AG10803 (cell line): ENCODE data around the gene RAI1.

Experiments used
- DNase-seq: peaks from one replicate; pipeline ENCODE4 v3.0.0; 2010; ENCODE audit warnings: low read depth
- H3K4me3 ChIP-seq: 2 replicates; pipeline ENCODE4 v1.5.1; 2011; ENCODE audit warnings: mild to moderate bottlenecking, low read length, control low read depth
- TF ChIP-seq, protein P1 (sequence below): conservative IDR thresholded peaks from 2 replicates; pipeline ENCODE4 v1.5.1; 2011; ENCODE audit warnings: mild to moderate bottlenecking, low read length, control low read depth, inconsistent platforms

RAI1 gene

DNA sequence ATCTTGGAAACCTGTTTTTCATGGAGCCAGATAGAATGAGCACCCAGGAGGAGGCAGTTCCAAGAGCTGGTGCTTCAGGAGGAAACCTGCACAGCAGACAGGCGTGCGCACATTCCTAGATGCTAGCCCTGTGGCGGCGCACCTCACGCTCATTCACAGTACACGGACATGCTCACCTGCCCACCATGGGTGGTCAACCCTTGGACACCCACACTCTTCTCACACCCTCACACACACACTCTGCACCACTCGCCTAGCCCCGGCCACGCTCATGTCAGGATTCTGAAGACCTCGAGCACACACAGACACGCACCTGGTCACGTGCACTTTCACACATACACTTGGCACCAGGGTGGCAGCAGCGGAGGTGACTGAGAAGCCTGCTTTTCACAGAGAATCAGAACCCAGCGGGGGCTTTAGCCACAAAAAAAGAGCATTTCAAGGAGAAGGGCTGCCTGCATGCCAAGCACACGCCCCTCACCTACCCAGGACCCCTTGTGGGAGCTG, 28.6 kb downstream of the RAI1 start:
- TF ChIP-seq, protein P1, sequence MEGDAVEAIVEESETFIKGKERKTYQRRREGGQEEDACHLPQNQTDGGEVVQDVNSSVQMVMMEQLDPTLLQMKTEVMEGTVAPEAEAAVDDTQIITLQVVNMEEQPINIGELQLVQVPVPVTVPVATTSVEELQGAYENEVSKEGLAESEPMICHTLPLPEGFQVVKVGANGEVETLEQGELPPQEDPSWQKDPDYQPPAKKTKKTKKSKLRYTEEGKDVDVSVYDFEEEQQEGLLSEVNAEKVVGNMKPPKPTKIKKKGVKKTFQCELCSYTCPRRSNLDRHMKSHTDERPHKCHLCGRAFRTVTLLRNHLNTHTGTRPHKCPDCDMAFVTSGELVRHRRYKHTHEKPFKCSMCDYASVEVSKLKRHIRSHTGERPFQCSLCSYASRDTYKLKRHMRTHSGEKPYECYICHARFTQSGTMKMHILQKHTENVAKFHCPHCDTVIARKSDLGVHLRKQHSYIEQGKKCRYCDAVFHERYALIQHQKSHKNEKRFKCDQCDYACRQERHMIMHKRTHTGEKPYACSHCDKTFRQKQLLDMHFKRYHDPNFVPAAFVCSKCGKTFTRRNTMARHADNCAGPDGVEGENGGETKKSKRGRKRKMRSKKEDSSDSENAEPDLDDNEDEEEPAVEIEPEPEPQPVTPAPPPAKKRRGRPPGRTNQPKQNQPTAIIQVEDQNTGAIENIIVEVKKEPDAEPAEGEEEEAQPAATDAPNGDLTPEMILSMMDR, result no peak
- H3K4me3 ChIP-seq, result no peak overlapping the region
- DNase-seq, result no peak

DNA sequence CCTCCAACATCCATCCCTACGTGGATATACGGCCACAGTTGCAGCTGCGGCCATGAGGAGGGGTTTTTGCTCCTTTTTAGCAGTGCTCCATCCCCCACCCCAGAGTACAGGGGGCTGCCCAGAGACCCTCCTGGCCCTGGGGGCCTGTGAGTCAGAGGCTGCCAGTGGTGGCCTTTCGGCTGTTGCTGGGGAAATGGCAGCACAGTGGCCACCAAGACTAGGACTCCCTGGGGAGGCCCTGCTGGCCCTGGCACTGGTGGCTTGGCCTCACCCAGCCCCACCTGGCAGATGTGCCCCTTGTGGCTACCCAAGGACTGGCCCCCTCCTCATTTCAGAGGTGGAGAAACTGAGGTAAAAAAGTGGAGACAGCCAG, 29.1 kb downstream of the RAI1 start:
- TF ChIP-seq, protein P1, result no peak
- DNase-seq, result no peak
- no peak overlapping the region for H3K4me3 ChIP-seq

DNA sequence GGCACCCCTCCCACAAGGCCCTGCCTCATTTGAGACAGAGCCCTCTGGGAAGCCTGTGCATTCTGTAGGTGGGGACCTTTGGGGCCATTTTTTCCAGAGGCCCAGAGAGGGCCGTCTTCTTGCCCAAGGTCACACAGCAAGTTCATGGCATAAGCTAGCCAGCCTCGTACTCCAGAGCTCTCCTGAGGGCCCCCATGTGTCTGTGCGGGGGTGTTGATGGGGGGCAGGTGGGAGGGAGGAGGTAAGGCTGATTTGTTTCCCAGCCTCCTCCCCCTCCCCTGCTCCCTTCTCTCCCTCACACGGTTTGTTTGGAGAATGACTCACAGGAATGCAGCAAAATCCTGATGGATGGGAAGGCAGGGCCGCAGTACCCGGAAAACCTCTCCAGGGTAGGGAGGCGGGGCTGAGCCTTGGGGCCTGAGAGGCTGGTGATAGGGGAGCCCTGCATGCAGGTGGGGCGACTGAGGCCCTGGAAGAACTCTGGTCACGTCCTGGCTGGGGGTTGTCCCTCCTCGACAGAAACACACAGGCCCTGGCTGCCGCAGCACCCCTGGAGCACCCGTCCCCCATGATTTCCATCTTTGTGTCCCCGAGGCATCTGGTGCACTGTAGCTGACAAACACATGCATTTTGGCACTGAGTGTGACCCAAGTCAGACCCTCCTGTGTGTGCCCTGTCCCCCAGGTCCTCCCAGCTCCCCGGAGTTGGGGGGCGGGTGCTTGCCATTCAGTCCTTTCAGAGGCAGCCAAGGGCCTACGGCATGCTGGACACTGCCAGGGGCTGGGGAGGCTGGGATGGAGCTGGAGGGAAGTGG, 29.7 kb downstream of the RAI1 start:
- peak; percentile 81 for DNase-seq
- no peak overlapping the region for H3K4me3 ChIP-seq
- TF ChIP-seq, protein P1, result no peak

DNA sequence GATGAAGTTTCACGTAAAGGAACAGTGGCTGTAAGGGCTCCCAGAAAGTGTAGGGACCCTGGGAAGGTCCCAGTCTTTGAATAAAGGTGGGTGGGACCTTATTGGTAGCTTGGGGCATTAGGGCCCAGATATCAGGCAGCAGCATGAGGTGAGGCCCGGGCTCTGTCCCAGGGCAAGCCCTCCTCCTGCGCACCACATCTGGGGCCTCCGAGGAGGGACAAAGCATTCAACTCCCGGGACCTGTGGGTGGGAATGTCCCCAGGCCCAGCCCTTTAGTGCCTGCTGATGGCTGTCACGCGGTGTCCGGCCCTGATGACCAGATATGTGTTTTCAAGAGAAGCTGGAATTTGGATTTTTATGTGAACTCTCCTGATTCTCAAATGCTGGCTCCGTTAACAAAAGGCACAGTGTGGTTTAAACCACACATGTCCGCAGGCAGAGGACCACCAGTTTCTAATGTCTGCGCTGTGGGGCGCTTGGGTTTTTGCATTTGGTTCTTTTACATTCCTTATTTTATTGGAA, 30.4 kb downstream of the RAI1 start:
- no peak for DNase-seq
- H3K4me3 ChIP-seq, result no peak overlapping the region
- TF ChIP-seq, protein P1, result no peak

DNA sequence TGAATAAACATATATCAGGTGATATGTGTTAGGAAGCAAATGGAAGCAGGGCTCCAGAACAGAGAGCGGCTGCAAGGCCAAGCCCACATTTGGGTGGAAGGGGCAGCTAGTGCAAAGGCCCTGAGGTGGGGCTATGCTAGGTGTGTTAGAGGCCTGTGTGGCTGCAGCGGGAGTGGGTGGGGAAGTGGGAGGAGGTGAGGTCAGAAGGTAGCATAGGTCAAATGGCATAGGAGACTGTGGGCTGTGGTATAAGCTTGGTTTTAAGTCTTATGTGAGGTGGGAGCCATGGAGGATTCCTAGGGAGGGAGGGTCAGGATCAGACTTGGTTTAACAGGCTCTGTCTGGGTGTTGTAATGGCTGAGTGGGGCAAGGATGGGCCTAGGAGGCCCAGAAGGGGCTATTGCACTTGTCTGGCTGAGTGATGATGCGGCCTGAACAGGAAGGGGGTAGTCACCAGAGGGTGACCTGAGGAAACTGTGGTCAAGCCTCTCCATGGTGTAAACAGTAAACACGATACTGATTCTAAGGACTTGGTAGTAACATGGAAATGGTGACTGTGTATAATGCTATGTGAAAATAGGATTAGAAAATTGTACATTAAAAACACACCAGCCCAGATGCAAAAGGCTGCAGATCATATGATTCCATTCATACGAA, 31.1 kb downstream of the RAI1 start:
- peak; percentile 88 for DNase-seq
- no peak overlapping the region for H3K4me3 ChIP-seq
- TF ChIP-seq, protein P1, result no peak

DNA sequence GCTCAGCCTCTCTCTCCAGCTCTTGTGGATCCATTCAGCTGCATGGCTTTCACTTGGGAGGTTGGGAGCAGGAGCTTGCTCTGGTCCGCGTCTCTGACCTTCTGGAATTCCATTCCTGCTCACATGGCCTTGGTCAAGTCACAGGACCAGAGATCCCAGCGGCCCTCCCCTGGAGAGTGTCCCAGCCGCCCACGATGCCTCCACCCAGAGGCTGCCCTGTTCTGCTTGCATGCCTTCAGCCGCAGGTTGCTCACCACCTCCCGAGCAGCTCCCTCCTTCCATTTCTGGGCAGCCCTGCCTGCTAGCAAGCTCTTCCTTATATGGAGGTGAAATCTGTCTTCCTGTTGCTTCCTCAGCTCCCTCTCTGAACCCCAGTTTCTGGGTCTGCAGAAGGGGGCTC, 32.6 kb downstream of the RAI1 start:
- no peak overlapping the region for H3K4me3 ChIP-seq
- peak; percentile 54 for DNase-seq
- TF ChIP-seq, protein P1, result no peak
